Right lobe of liver (tissue), 6 donors: ENCODE data around the gene NUP62CL. TPM values are rescaled to one million over a fixed set of nuclear protein-coding genes. Genes with fewer than 3 reads are reported as not detected.
"Not testable (repeated sequence)": the region's sequence is repeated elsewhere in the genome, so short reads cannot be mapped to it uniquely, and the experiment has no call there.

Experiments used
- ATAC-seq, 4 donors: fragments of 200-7000 bp; cut with Tn5 transposase; one replicate each; pipeline ENCODE4 v1.9.1; 2020; ENCODE audit warnings: mild to moderate bottlenecking in 4 of 4, moderate library complexity in 4 of 4
- DNase-seq, 3 donors: peaks; one replicate each; pipeline ENCODE4 v3.0.0-alpha.2; 2020
- H3K27ac ChIP-seq, 3 donors: fragments of 200-600 bp; one replicate each; pipeline ENCODE4 v1.8.0; 2022
- H3K27me3 ChIP-seq, 2 donors: fragments of 200-600 bp; one replicate each; pipeline ENCODE4 v1.8.0; 2022
- H3K36me3 ChIP-seq, 4 donors: fragments of 200-600 bp; sonication (generic) in 1 of 4; one replicate each; pipeline versions ENCODE4 v1.5.1 to v1.8.0; 2017 to 2022; ENCODE audit warnings: control low read depth in 1 of 4
- H3K4me1 ChIP-seq, 4 donors: fragments of 200-600 bp; sonication (generic) in 1 of 4; one replicate each; pipeline versions ENCODE4 v1.5.1 to v1.8.0; 2017 to 2022; ENCODE audit warnings: control low read depth in 1 of 4
- H3K4me3 ChIP-seq, 3 donors: fragments of 200-600 bp; one replicate each; pipeline ENCODE4 v1.8.0; 2022
- H3K9me3 ChIP-seq, 4 donors: fragments of 200-600 bp; sonication (generic) in 1 of 4; one replicate each; pipeline versions ENCODE4 v1.5.1 to v1.8.0; 2017 to 2022; ENCODE audit warnings: control low read depth in 1 of 4
- POLR2A ChIP-seq: fragments of 450-650 bp; IDR thresholded peaks from one replicate; pipeline ENCODE4 v1.6.1; 2017; ENCODE audit warnings: antibody characterized with exemption, mild to moderate bottlenecking
- WGBS: methylation state at CpG from one replicate; pipeline ENCODE4 v1.1.6; 2018; ENCODE audit warnings: low coverage, low lambda C conversion rate; ENCODE audit not compliant: insufficient coverage; ENCODE audit errors: missing lambda C conversion rate; 5-methylcytosine and 5-hydroxymethylcytosine counted together
- intact Hi-C, 2 donors: fragments of 100-400 bp; cut with DNase I; formaldehyde crosslinking; loops; one replicate each; pipeline versions ENCODE4 v1.11.2 to v1.14.1; 2022
- total RNA-seq, 6 experiments: library from RNA; depleted of rRNA in 2 of 6; stranded (reverse); fragments of >200 nt in 2 of 6; fragmentation: NEBNext Ultra II Directional in 3 of 6; extraction: Animal tissue kit (Norgen Biotek cat#: 25700) in 3 of 6; gene quantifications; one replicate each; pipeline versions ENCODE4 v1.1.0 to v1.2.4, GENCODE V29; 2016 to 2023
- TF ChIP-seq, protein P1 (sequence below), 4 donors: fragments of 200-600 bp in 3 of 4; fragments of 450-650 bp in 1 of 4; IDR thresholded peaks; one replicate each; pipeline versions ENCODE4 v1.5.1 to v1.8.0; 2016 to 2022; ENCODE audit warnings: antibody characterized with exemption in 4 of 4, mild to moderate bottlenecking in 2 of 4
- donor health status: DM: no; HTN: yes; CAD: no.
- donor health status: DM: no; HTN: no; CAD: no.
- donor health status: DM: no; HTN: no; CAD: no.
- donor health status: DM: no; HTN: yes; CAD: no.
- donor health status: DM: no; HTN: yes; CAD: no.

Gene NUP62CL
- total RNA-seq, 6 experiments from 2014 or later: 0.13 to 1.5 (median 0.31) TPM

DNA sequence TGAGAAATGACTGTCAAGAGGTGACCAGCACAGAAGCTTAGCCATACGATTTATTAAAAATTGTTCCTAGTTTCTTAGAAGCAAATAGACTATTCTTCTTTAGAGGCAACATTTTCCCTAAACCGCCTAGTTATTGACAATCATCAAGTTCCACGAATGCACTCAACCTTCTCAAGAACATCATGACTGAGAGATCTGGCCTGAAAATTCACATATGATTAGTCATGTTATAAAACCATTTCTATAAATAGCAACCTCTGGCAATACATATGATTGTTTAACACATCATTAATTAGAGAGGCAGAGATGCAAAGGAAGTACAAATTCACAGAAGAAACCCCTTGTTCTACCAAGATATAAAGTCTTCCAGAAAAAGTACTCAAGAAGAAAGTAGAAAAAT, 6.7 kb downstream of the NUP62CL start:
- DNase-seq (no peak), ATAC-seq (no peak)
- Histone ChIP-seq H3K36me3 (no peaks in the 10 kb centered on the region), H3K4me3 (no peak overlapping the region), H3K27me3 (peaks cover 0 to 3% of the 10 kb centered on the region in 2 donors), H3K27ac (no peak overlapping the region), H3K4me1 (no peaks in the 10 kb centered on the region), H3K9me3 (no peaks in the 10 kb centered on the region)
- WGBS: 62% methylated on average over 3 of the region's 3 CpGs
- TF ChIP-seq, protein P1, sequence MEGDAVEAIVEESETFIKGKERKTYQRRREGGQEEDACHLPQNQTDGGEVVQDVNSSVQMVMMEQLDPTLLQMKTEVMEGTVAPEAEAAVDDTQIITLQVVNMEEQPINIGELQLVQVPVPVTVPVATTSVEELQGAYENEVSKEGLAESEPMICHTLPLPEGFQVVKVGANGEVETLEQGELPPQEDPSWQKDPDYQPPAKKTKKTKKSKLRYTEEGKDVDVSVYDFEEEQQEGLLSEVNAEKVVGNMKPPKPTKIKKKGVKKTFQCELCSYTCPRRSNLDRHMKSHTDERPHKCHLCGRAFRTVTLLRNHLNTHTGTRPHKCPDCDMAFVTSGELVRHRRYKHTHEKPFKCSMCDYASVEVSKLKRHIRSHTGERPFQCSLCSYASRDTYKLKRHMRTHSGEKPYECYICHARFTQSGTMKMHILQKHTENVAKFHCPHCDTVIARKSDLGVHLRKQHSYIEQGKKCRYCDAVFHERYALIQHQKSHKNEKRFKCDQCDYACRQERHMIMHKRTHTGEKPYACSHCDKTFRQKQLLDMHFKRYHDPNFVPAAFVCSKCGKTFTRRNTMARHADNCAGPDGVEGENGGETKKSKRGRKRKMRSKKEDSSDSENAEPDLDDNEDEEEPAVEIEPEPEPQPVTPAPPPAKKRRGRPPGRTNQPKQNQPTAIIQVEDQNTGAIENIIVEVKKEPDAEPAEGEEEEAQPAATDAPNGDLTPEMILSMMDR (IDR thresholded peaks at IDR 0.05): no peak
- no peak for TF ChIP-seq POLR2A
- intact Hi-C loops: no loop called here

DNA sequence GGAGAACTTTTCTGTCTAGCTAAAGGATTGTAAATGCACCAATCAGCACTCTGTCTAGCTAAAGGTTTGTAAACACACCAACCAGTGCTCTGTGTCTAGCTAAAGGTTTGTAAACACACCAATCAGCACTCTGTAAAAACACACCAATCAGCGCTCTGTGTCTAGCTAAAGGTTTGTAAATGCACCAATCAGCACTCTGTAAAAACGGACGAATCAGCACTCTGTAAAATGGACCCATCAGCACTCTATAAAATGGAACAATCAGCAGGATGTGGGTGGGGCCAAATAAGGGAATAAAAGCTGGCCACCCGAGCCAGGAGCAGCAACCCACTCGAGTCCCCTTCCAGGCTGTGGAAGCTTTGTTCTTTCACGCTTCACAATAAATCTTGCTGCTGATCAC, 8.2 kb downstream of the NUP62CL start:
- H3K4me3 ChIP-seq, H3K36me3 ChIP-seq, DNase-seq, ATAC-seq, H3K27me3 ChIP-seq, H3K27ac ChIP-seq, H3K4me1 ChIP-seq, H3K9me3 ChIP-seq, intact Hi-C loops: not testable (repeated sequence)
- WGBS: 74% methylated on average over 5 of the region's 6 CpGs

DNA sequence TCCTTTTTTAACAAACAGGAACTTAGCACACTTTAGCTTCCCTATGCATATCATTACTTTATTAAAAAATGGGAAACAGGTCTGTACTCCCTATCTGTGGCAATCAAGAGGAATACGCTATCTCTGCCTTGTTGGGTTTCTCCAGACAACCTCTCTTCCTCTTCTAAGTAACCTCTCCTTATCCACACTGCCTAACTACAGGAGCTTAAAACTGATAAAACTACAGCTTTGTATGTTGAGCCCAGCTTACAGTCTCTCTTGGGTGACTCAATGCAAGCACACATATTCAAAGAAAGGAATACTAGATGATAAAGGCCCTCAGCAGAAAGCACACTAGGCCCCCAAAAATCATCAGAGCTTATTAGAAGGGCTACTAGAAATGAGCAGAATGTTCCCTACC, 8.9 kb downstream of the NUP62CL start:
- 75% methylated on average over 1 of the region's 1 CpG for WGBS
- no peak for DNase-seq
- no peak overlapping the region for H3K4me3 ChIP-seq
- no peaks in the 10 kb centered on the region for H3K4me1 ChIP-seq
- H3K36me3 ChIP-seq: no peaks in the 10 kb centered on the region
- TF ChIP-seq, protein P1 (IDR thresholded peaks at IDR 0.05): no peak
- no peak for TF ChIP-seq POLR2A
- peaks cover 0 to 3% of the 10 kb centered on the region in 2 donors for H3K27me3 ChIP-seq
- H3K9me3 ChIP-seq: no peaks in the 10 kb centered on the region
- no peak overlapping the region for H3K27ac ChIP-seq
- intact Hi-C loops: no loop called here
- ATAC-seq: no peak

DNA sequence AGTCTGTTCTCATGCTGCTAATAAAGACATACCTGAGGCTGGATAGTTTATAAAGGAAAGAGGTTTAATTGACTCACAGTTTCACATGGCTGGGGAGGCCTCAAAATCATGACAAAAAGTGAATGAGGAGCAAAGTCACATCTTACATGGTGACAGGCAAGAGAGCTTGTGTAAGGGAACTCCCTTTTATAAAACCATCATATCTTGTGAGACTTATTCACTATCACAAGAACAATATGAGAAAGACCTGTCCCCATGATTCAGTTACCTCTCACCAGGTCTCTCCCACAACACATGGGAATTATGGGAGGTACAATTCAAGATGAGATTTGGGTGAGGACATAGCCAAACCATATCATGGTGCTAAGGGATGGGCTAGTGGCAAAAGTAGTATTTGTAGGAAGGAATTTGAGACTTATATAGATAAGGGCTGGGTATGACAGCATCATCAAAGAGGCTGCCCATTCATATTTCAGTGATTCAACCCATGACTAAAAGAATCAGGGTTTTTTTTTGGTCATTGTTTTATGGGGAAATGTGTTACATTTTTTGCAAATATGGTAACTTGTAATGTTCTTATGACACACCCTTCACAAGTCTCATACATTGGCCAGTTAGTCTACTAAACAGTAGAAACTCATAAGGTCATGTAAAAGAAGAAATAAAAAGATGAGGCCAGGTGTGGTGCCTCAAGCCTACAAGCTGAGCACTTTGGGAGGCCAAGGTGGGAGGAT, 34.7 kb downstream of the NUP62CL start:
- no peaks in the 10 kb centered on the region for H3K36me3 ChIP-seq
- H3K27ac ChIP-seq: no peak overlapping the region
- TF ChIP-seq, protein P1 (IDR thresholded peaks at IDR 0.05): no peak
- no peak for TF ChIP-seq POLR2A
- H3K9me3 ChIP-seq: no peaks in the 10 kb centered on the region
- no peak overlapping the region for H3K4me3 ChIP-seq
- intact Hi-C loops: no loop called here
- ATAC-seq: no peak
- no peaks in the 10 kb centered on the region for H3K4me1 ChIP-seq
- H3K27me3 ChIP-seq: no peaks in the 10 kb centered on the region
- DNase-seq: no peak

DNA sequence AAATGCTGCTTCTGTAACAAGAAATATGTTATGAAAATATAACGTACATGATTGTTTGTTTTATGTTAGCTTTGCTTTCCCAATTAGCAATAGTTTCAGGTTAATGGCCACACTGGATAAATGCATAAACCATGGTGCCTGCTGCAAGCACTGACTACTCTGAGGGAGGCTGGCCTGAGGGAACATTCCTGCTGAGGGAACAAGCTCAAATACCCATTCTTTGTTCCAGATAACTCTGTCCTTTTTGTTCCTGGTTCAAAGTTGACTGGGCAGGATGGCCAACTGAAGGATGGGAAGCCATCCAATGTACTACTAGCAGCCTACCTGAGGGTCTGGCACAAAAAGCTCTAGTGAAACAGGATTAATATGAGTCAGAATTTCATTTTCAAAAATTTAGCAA, 37.5 kb downstream of the NUP62CL start:
- H3K4me1 ChIP-seq: no peaks in the 10 kb centered on the region
- no peaks in the 10 kb centered on the region for H3K9me3 ChIP-seq
- no peaks in the 10 kb centered on the region for H3K36me3 ChIP-seq
- no peaks in the 10 kb centered on the region for H3K27me3 ChIP-seq
- H3K27ac ChIP-seq: no peak overlapping the region
- TF ChIP-seq, protein P1 (IDR thresholded peaks at IDR 0.05): no peak
- TF ChIP-seq POLR2A: no peak
- no peak for DNase-seq
- 33% methylated on average over 1 of the region's 1 CpG for WGBS
- no peak overlapping the region for H3K4me3 ChIP-seq
- intact Hi-C loops: no loop called here
- ATAC-seq: no peak
